ENCODE data around the gene SMIM44. TPM values are rescaled to one million over a fixed set of nuclear protein-coding genes. Genes with fewer than 3 reads are reported as not detected.
A peak's percentile ranks its signal among the peaks of the same experiment; 100 is the strongest.

The SMIM44 gene
- total and polyA plus RNA-seq, 3 experiments from 2014 or later = not detected

DNA sequence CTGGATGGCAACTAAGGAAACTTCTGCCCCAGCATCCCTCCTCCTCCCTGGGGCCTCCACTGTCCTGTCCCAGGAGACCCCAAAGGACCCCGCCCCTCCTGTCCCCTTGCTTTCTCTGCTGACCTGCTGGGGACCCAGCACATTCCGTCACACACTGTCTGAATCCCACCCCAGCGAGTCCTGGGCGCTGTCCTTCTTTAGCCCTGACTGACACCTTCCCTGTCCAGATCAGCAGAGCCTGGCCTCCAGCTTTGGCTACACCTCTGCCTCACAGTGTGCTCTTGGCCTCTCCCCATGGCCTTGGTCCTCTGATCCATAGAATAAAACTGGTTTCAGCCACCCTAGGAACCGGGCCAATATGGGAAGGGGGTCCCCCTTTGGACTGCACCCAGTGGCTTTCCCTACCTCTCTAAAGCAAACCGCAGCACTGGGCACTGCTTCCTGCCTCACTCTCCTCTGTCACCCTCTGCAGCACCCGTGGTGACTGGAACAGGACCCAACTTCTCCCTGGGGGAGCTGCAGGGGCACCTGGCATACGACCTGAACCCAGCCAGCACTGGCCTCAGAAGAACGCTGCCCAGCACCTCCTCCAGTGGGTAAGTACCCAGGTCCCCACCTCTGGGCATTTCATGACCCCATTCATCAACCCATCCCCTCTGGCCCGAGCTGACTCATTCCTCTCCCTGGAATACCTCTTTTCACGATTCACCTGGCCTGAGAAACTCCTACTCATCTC is 49.3 kb downstream of the SMIM44 start:
- Histone ChIP-seq H3K36me3 (ENCODE audit: insufficient read depth, low read length) (no peaks in the 10 kb centered on the region), H3K27ac (ENCODE audit: low read depth, low read length) (peak overlapping the region; percentile 87), H3K27me3 (ENCODE audit: insufficient read depth, low read length, poor library complexity, severe bottlenecking) (no peaks in the 10 kb centered on the region), H3K4me3 (ENCODE audit: low read length) (peak overlapping the region; percentile 92), H3K9me3 (ENCODE audit: low read length) (no peaks in the 10 kb centered on the region), H3K4me1 (ENCODE audit: insufficient read depth, low read length) (peaks cover 12% of the 10 kb centered on the region)
- ChIA-PET POLR2A (no interaction called here), CTCF (interaction anchor here (7.8 kb wide), 1 partner anchor 106 kb away, joined by 88 read pairs; no protein-coding TSS in a partner anchor)
- Mint-ChIP-seq H3K9me3 (no peaks in the 10 kb centered on the region), H3K4me3 (peak overlapping the region; percentile 87 to 99 (median 98)), H3K27ac (peak overlapping the region; percentile 90 to 100 (median 99)), H3K36me3 (peaks cover 0 to 17% (median 2%) of the 10 kb centered on the region in 3 donors), H3K4me1 (peaks cover 14 to 17% (median 16%) of the 10 kb centered on the region in 3 donors), H3K27me3 (no peaks in the 10 kb centered on the region)
- DNase-seq = no peak

GRCh38 chr19:3433313-3433712 is 49.9 kb downstream of the SMIM44 start:
- CTCF ChIA-PET = interaction anchor here (7.8 kb wide), 1 partner anchor 105 kb away, joined by 88 read pairs; no protein-coding TSS in a partner anchor
- H3K27me3 Mint-ChIP-seq = no peaks in the 10 kb centered on the region
- Histone ChIP-seq H3K9me3 (ENCODE audit: low read length) (no peaks in the 10 kb centered on the region), H3K4me1 (ENCODE audit: insufficient read depth, low read length) (peaks cover 12% of the 10 kb centered on the region), H3K27me3 (ENCODE audit: insufficient read depth, low read length, poor library complexity, severe bottlenecking) (no peaks in the 10 kb centered on the region), H3K27ac (ENCODE audit: low read depth, low read length) (no peak overlapping the region), H3K4me3 (ENCODE audit: low read length) (no peak overlapping the region), H3K36me3 (ENCODE audit: insufficient read depth, low read length) (no peaks in the 10 kb centered on the region)
- no peak overlapping the region for H3K27ac Mint-ChIP-seq
- no peak for DNase-seq
- POLR2A ChIA-PET = no interaction called here
- H3K4me3 Mint-ChIP-seq = peak overlapping the region in 1 of 7 donors; percentile 95
- H3K4me1 Mint-ChIP-seq = peaks cover 14 to 17% (median 16%) of the 10 kb centered on the region in 3 donors
- H3K9me3 Mint-ChIP-seq = no peaks in the 10 kb centered on the region
- H3K36me3 Mint-ChIP-seq = peaks cover 0 to 17% (median 2%) of the 10 kb centered on the region in 3 donors

Other genes with a start within 250 kb of the SMIM44 start
- 10 to 100 TPM; 16.1 to 19.4 TPM for gene NFIC, start 116.9 kb downstream of the SMIM44 start, total RNA-seq
- 17.8 TPM for gene NFIC, start 116.9 kb downstream of the SMIM44 start, polyA plus RNA-seq
- not detected for gene SMIM24, start 2.9 kb downstream of the SMIM44 start, total RNA-seq
- 0.66 TPM for gene SMIM24, start 2.9 kb downstream of the SMIM44 start, polyA plus RNA-seq
- 10 to 100 TPM; 21.3 to 21.4 TPM for gene DOHH, start 17.2 kb upstream of the SMIM44 start, total RNA-seq
- gene DOHH, start 17.2 kb upstream of the SMIM44 start, polyA plus RNA-seq = 14.0 TPM
- 10 to 100 TPM; 36.7 to 36.9 TPM for gene FZR1, start 22.9 kb upstream of the SMIM44 start, total RNA-seq
- 14.4 TPM for gene FZR1, start 22.9 kb upstream of the SMIM44 start, polyA plus RNA-seq
- 1 to 10 TPM; 1.0 to 1.2 TPM for gene TEKTIP1, start 55.7 kb upstream of the SMIM44 start, total RNA-seq
- gene TEKTIP1, start 55.7 kb upstream of the SMIM44 start, polyA plus RNA-seq = 0.38 TPM
- 100 to 1,000 TPM; 114 to 119 TPM for gene MFSD12, start 74.1 kb upstream of the SMIM44 start, total RNA-seq
- gene MFSD12, start 74.1 kb upstream of the SMIM44 start, polyA plus RNA-seq = 48.9 TPM
- 10 to 100 TPM; 44.0 to 50.6 TPM for gene HMG20B, start 89.5 kb upstream of the SMIM44 start, total RNA-seq
- gene HMG20B, start 89.5 kb upstream of the SMIM44 start, polyA plus RNA-seq = 54.2 TPM
- gene GIPC3, start 102.0 kb upstream of the SMIM44 start, total RNA-seq = under 1 TPM; 0.33 to 0.46 TPM
- gene GIPC3, start 102.0 kb upstream of the SMIM44 start, polyA plus RNA-seq = 1.8 TPM
- gene TBXA2R, start 123.4 kb upstream of the SMIM44 start, total RNA-seq = 1 to 10 TPM; 1.5 to 2.4 TPM
- 7.6 TPM for gene TBXA2R, start 123.4 kb upstream of the SMIM44 start, polyA plus RNA-seq
- gene CACTIN, start 143.3 kb upstream of the SMIM44 start, total RNA-seq = 10 to 100 TPM; 37.2 to 39.5 TPM
- gene CACTIN, start 143.3 kb upstream of the SMIM44 start, polyA plus RNA-seq = 16.8 TPM
- 10 to 100 TPM; 26.9 to 27.6 TPM for gene PIP5K1C, start 217.0 kb upstream of the SMIM44 start, total RNA-seq
- 16.0 TPM for gene PIP5K1C, start 217.0 kb upstream of the SMIM44 start, polyA plus RNA-seq
- gene TJP3, start 224.9 kb upstream of the SMIM44 start, total RNA-seq = 1 to 10 TPM; 1.5 to 1.7 TPM
- gene TJP3, start 224.9 kb upstream of the SMIM44 start, polyA plus RNA-seq = 16.2 TPM